Astrocyte (in vitro differentiated cells and primary cell): Measurements from ENCODE around the gene TEKT5.
"Not testable (repeated sequence)": the region's sequence is repeated elsewhere in the genome, so short reads cannot be mapped to it uniquely, and the experiment has no call there.

Source experiments
- EZH2 ChIP-seq: IDR thresholded peaks from 2 replicates; pipeline ENCODE4 v1.6.1; 2012; ENCODE audit warnings: mild to moderate bottlenecking, low read length, inconsistent platforms; ENCODE audit not compliant: insufficient read depth
- TF ChIP-seq, protein P1 (sequence below): IDR thresholded peaks from 2 replicates; pipeline ENCODE4 v1.5.1; 2011; ENCODE audit warnings: low read depth, mild to moderate bottlenecking, inconsistent platforms, low read length, moderate library complexity; ENCODE audit not compliant: insufficient read depth

DNA sequence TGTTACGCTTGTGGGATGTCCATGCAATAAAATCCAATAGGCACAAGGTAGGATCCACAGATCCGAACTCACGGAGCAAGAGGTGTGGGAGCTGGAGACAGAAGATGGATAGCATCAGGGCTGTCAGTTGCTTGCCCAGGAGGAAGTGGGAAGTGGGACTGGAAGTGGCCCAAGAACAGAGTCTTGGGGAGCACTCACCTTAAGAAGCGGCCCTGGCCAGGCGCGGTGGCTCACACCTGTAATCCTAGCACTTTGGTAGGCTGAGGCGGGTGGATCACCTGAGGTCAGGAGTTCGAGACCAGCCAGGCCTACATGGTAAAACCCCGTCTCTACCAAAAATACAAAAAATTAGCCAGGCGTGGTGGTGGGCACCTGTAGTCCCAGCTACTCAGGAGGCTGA lies 46.5 kb upstream of the TEKT5 start:
- TF ChIP-seq, protein P1, sequence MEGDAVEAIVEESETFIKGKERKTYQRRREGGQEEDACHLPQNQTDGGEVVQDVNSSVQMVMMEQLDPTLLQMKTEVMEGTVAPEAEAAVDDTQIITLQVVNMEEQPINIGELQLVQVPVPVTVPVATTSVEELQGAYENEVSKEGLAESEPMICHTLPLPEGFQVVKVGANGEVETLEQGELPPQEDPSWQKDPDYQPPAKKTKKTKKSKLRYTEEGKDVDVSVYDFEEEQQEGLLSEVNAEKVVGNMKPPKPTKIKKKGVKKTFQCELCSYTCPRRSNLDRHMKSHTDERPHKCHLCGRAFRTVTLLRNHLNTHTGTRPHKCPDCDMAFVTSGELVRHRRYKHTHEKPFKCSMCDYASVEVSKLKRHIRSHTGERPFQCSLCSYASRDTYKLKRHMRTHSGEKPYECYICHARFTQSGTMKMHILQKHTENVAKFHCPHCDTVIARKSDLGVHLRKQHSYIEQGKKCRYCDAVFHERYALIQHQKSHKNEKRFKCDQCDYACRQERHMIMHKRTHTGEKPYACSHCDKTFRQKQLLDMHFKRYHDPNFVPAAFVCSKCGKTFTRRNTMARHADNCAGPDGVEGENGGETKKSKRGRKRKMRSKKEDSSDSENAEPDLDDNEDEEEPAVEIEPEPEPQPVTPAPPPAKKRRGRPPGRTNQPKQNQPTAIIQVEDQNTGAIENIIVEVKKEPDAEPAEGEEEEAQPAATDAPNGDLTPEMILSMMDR: not testable (repeated sequence)
- not testable (repeated sequence) for TF ChIP-seq EZH2
